Heart left ventricle (tissue), 16 donors: ENCODE data around the gene MRNIP. TPM values are rescaled to one million over a fixed set of nuclear protein-coding genes. Genes with fewer than 3 reads are reported as not detected.

Experiments used
- ATAC-seq, 4 donors: fragments of 200-7000 bp; cut with Tn5 transposase; one replicate each; pipeline ENCODE4 v1.9.1; 2020 to 2022; ENCODE audit warnings: moderate library complexity in 4 of 4, mild to moderate bottlenecking in 3 of 4, moderate number of reproducible peaks in 1 of 4
- DNase-seq, 5 donors: peaks; one replicate each; pipeline ENCODE4 v3.0.0-alpha.2; 2020
- H3K27ac ChIP-seq, 12 donors: fragments of 200-600 bp; sonication (generic) in 4 of 12; one replicate each; pipeline versions ENCODE4 v1.5.0 to v1.8.0; 2016 to 2022; ENCODE audit warnings: mild to moderate bottlenecking in 2 of 12
- H3K27me3 ChIP-seq, 9 donors: fragments of 200-600 bp; sonication (generic) in 2 of 9; one replicate each; pipeline versions ENCODE4 v1.5.1 to v1.8.0; 2016 to 2022; ENCODE audit warnings: mild to moderate bottlenecking in 3 of 9
- H3K36me3 ChIP-seq, 9 donors: fragments of 200-600 bp; sonication (generic) in 2 of 9; one replicate each; pipeline versions ENCODE4 v1.5.0 to v1.8.0; 2018 to 2022; ENCODE audit warnings: mild to moderate bottlenecking in 2 of 9
- H3K4me1 ChIP-seq, 12 donors: fragments of 200-600 bp; sonication (generic) in 4 of 12; one replicate each; pipeline versions ENCODE4 v1.5.0 to v1.8.0; 2016 to 2022; ENCODE audit warnings: mild to moderate bottlenecking in 3 of 12
- H3K4me3 ChIP-seq, 12 donors: fragments of 200-600 bp; sonication (generic) in 4 of 12; one replicate each; pipeline versions ENCODE4 v1.5.0 to v1.8.0; 2017 to 2022; ENCODE audit warnings: mild to moderate bottlenecking in 9 of 12, moderate library complexity in 4 of 12
- H3K9me3 ChIP-seq, 12 donors: fragments of 200-600 bp; sonication (generic) in 4 of 12; one replicate each; pipeline versions ENCODE4 v1.5.0 to v1.8.0; 2016 to 2022; ENCODE audit warnings: mild to moderate bottlenecking in 1 of 12
- CTCF ChIP-seq, 12 donors: fragments of 200-600 bp; sonication (generic) in 4 of 12; IDR thresholded peaks; one replicate each; pipeline versions ENCODE4 v1.5.0 to v1.8.0; 2018 to 2022; ENCODE audit warnings: antibody characterized with exemption in 12 of 12, mild to moderate bottlenecking in 5 of 12
- POLR2A ChIP-seq, 2 donors: fragments of 450-650 bp; IDR thresholded peaks; one replicate each; pipeline ENCODE4 v1.6.1; 2017; ENCODE audit warnings: antibody characterized with exemption in 2 of 2, mild to moderate bottlenecking in 2 of 2, moderate library complexity in 2 of 2
- WGBS, 4 donors: extraction: QIAGEN DNeasy Blood & Tissue Kit in 2 of 4; methylation state at CpG; one replicate each; pipeline versions ENCODE4 v1.1.5 to v1.1.7; 2013 to 2018; 5-methylcytosine and 5-hydroxymethylcytosine counted together
- intact Hi-C, 10 donors: fragments of 100-400 bp; cut with DNase I; formaldehyde crosslinking; loops; one replicate each; pipeline versions ENCODE4 v1.11.1 to v1.14.2; 2022
- polyA plus RNA-seq, 2 donors: library from polyadenylated mRNA; stranded (reverse); fragments of 200-250 nt; gene quantifications; one replicate each; pipeline ENCODE4 v1.2.3, GENCODE V29; 2013
- total RNA-seq, 9 donors: library from RNA; depleted of rRNA in 2 of 9; stranded (reverse); fragments of >200 nt in 2 of 9; fragmentation: NEBNext Ultra II Directional in 3 of 9; extraction: Animal tissue kit (Norgen Biotek cat#: 25700) in 3 of 9; gene quantifications; one replicate each; pipeline versions ENCODE4 v1.1.0 to v1.2.4, GENCODE V29; 2016 to 2023
- donor health status: ischemic (EF 13 %, LVEDD 7.1; RV severe dilation, severe dysfunction).
- donor health status: healthy with polysubstance abuse.
- donor health status: DM: no; HTN: yes; CAD: no.
- donor health status: DM: no; HTN: no; CAD: no.
- donor health status: ischemic (EF 25% LVEDD 6.9; RV normal size, moderate dysfunction).
- donor health status: ischemic (EF 25% LVEDD 5.7; RV mildly dilated, moderate dysfunction).
- donor health status: healthy.
- donor health status: DM: yes; HTN: yes; CAD: no.
- donor health status: ischemic (EF 35%, LVEDD 5.7; RV mildly dilated, moderate dysfunction).
- donor health status: nonischemic (EF 11% LVEDD 7.7; RV severe dilation, severe dysfunction).
- donor health status: DM: yes; HTN: yes; CAD: no.
- donor health status: PGD.
- donor health status: ischemic (EF 29% LVEDD 5.4; RV normal size, mild dysfunction).
- donor health status: nonischemic (EF 23%, LVEDD 6.1; RV moderate dilation, normal function).

The MRNIP gene
- total and polyA plus RNA-seq, 11 donors, result 8.5 to 24.1 (median 12.3) TPM

- no peak overlapping the region for H3K4me3 ChIP-seq
- peaks cover 5 to 100% (median 91%) of the 10 kb centered on the region in 9 donors for H3K36me3 ChIP-seq
- H3K27ac ChIP-seq, result no peak overlapping the region
- no peaks in the 10 kb centered on the region for H3K9me3 ChIP-seq
- ATAC-seq (no peak), DNase-seq (peak in 3 of 5 donors; percentile 12 to 48 (median 24))
- WGBS, 4 donors, result 94 to 97% (median 96%) methylated on average over 19 to 25 of the region's 25 CpGs
- TF ChIP-seq POLR2A (IDR thresholded peaks at IDR 0.05), result no peak
- no peak for TF ChIP-seq CTCF (IDR thresholded peaks at IDR 0.05)
- intact Hi-C loops, result no loop called here
- H3K27me3 ChIP-seq, result no peaks in the 10 kb centered on the region
- H3K4me1 ChIP-seq, result peaks cover 0 to 5% (median 0%) of the 10 kb centered on the region in 12 donors
These were observed 32.4 kb upstream of the MRNIP start for GRCh38 chr5:179890751-179891682.

GRCh38 chr5:179889885-179890284, 31.3 kb upstream of the MRNIP start:
- WGBS, 4 donors, result 92 to 96% (median 93%) methylated on average over 13 of the region's 13 CpGs
- TF ChIP-seq CTCF (IDR thresholded peaks at IDR 0.05) (no peak), POLR2A (IDR thresholded peaks at IDR 0.05) (no peak)
- no peaks in the 10 kb centered on the region for H3K27me3 ChIP-seq
- no peak overlapping the region for H3K4me3 ChIP-seq
- DNase-seq, result peak in 2 of 5 donors; percentile 6 to 28
- no peak overlapping the region for H3K27ac ChIP-seq
- H3K9me3 ChIP-seq, result no peaks in the 10 kb centered on the region
- no peak for ATAC-seq
- peaks cover 5 to 99% (median 87%) of the 10 kb centered on the region in 9 donors for H3K36me3 ChIP-seq
- H3K4me1 ChIP-seq, result peaks cover 0 to 5% (median 0%) of the 10 kb centered on the region in 12 donors
- intact Hi-C loops, result no loop called here

GRCh38 chr5:179887802-179888201, 29.2 kb upstream of the MRNIP start:
- intact Hi-C loops, result no loop called here
- Histone ChIP-seq H3K27me3 (no peaks in the 10 kb centered on the region), H3K9me3 (peaks cover 0 to 16% (median 7%) of the 10 kb centered on the region in 12 donors), H3K36me3 (peaks cover 3 to 99% (median 83%) of the 10 kb centered on the region in 9 donors), H3K4me1 (peaks cover 0 to 5% (median 0%) of the 10 kb centered on the region in 12 donors), H3K4me3 (no peak overlapping the region), H3K27ac (no peak overlapping the region)
- ATAC-seq (peak in 1 of 4 donors; percentile 5), DNase-seq (peak in 3 of 5 donors; percentile 10 to 44 (median 11))
- 82 to 94% (median 93%) methylated on average over 3 to 6 of the region's 6 CpGs for WGBS, 4 donors
- no peak for TF ChIP-seq POLR2A (IDR thresholded peaks at IDR 0.05)
- no peak for TF ChIP-seq CTCF (IDR thresholded peaks at IDR 0.05)

GRCh38 chr5:179887095-179887494, 28.5 kb upstream of the MRNIP start:
- peaks cover 0 to 5% (median 0%) of the 10 kb centered on the region in 12 donors for H3K4me1 ChIP-seq
- H3K36me3 ChIP-seq, result peaks cover 3 to 96% (median 76%) of the 10 kb centered on the region in 9 donors
- no peak for TF ChIP-seq CTCF (IDR thresholded peaks at IDR 0.05)
- no peak for TF ChIP-seq POLR2A (IDR thresholded peaks at IDR 0.05)
- H3K27ac ChIP-seq, result no peak overlapping the region
- H3K4me3 ChIP-seq, result no peak overlapping the region
- DNase-seq (peak in 4 of 5 donors; percentile 42 to 80 (median 56)), ATAC-seq (peak; percentile 49 to 87 (median 64))
- peaks cover 0 to 23% (median 12%) of the 10 kb centered on the region in 12 donors for H3K9me3 ChIP-seq
- H3K27me3 ChIP-seq, result no peaks in the 10 kb centered on the region
- WGBS, 4 donors, result 69 to 83% (median 73%) methylated on average over 11 of the region's 11 CpGs
- intact Hi-C loops, result no loop called here
